HG02981 (cell line): Measurements from ENCODE around the gene VDAC2.
A peak's percentile ranks its signal among the peaks of the same experiment; 100 is the strongest.
"Not testable (repeated sequence)": the region's sequence is repeated elsewhere in the genome, so short reads cannot be mapped to it uniquely, and the experiment has no call there.

Experiments
- ATAC-seq: cut with Tn5 transposase; IDR thresholded peaks from one replicate; pipeline ENCODE4 v1.9.1; 2021; ENCODE audit warnings: mild to moderate bottlenecking, moderate library complexity; ENCODE audit not compliant: unreplicated experiment

Gene VDAC2

GRCh38 chr10:75197906-75198305, 12.7 kb upstream of the VDAC2 start:
- ATAC-seq = no peak

- ATAC-seq = not testable (repeated sequence)
Measured at GRCh38 chr10:75199949-75200348, 10.6 kb upstream of the VDAC2 start.

- ATAC-seq = no peak
Measured at GRCh38 chr10:75201793-75202307, 8.7 kb upstream of the VDAC2 start.

- no peak for ATAC-seq
Measured at GRCh38 chr10:75202321-75203045, 8.1 kb upstream of the VDAC2 start.

- not testable (repeated sequence) for ATAC-seq
Measured at GRCh38 chr10:75203046-75203620, 7.5 kb upstream of the VDAC2 start.

- no peak for ATAC-seq
Measured at GRCh38 chr10:75203724-75204123, 6.9 kb upstream of the VDAC2 start.

GRCh38 chr10:75205908-75206307, 4.7 kb upstream of the VDAC2 start:
- ATAC-seq = no peak

- not testable (repeated sequence) for ATAC-seq
Measured at GRCh38 chr10:75206638-75207037, 4.0 kb upstream of the VDAC2 start.

- ATAC-seq = no peak
Measured at GRCh38 chr10:75207079-75207856, 3.3 kb upstream of the VDAC2 start.

- ATAC-seq = no peak
Measured at GRCh38 chr10:75207857-75208144, 2.8 kb upstream of the VDAC2 start.

- no peak for ATAC-seq
Measured at GRCh38 chr10:75208181-75208580, 2.4 kb upstream of the VDAC2 start.

GRCh38 chr10:75209086-75209920, 1.3 kb upstream of the VDAC2 start:
- ATAC-seq = no peak

- peak; percentile 39 for ATAC-seq
Measured at GRCh38 chr10:75209921-75210281, 695 bp upstream of the VDAC2 start.

- ATAC-seq = no peak
Measured at GRCh38 chr10:75211007-75211691, 553 bp downstream of the VDAC2 start.

GRCh38 chr10:75212343-75212742, 1.7 kb downstream of the VDAC2 start:
- no peak for ATAC-seq

- no peak for ATAC-seq
Measured at GRCh38 chr10:75220274-75220673, 9.7 kb downstream of the VDAC2 start.

- not testable (repeated sequence) for ATAC-seq
Measured at GRCh38 chr10:75221492-75221891, 10.9 kb downstream of the VDAC2 start.

- ATAC-seq = no peak
Measured at GRCh38 chr10:75223507-75223906, 12.9 kb downstream of the VDAC2 start.

- ATAC-seq = no peak
Measured at GRCh38 chr10:75226095-75226494, 15.5 kb downstream of the VDAC2 start.

GRCh38 chr10:75226656-75227055, 16.1 kb downstream of the VDAC2 start:
- ATAC-seq = no peak

- ATAC-seq = no peak
Measured at GRCh38 chr10:75228278-75228677, 17.7 kb downstream of the VDAC2 start.
